HG03159 (cell line): ENCODE data around the gene SAMD11.

Experiments
- ATAC-seq: cut with Tn5 transposase; IDR thresholded peaks from one replicate; pipeline ENCODE4 v1.9.1; 2021; ENCODE audit warnings: mild to moderate bottlenecking, moderate library complexity; ENCODE audit not compliant: unreplicated experiment

SAMD11 gene

DNA sequence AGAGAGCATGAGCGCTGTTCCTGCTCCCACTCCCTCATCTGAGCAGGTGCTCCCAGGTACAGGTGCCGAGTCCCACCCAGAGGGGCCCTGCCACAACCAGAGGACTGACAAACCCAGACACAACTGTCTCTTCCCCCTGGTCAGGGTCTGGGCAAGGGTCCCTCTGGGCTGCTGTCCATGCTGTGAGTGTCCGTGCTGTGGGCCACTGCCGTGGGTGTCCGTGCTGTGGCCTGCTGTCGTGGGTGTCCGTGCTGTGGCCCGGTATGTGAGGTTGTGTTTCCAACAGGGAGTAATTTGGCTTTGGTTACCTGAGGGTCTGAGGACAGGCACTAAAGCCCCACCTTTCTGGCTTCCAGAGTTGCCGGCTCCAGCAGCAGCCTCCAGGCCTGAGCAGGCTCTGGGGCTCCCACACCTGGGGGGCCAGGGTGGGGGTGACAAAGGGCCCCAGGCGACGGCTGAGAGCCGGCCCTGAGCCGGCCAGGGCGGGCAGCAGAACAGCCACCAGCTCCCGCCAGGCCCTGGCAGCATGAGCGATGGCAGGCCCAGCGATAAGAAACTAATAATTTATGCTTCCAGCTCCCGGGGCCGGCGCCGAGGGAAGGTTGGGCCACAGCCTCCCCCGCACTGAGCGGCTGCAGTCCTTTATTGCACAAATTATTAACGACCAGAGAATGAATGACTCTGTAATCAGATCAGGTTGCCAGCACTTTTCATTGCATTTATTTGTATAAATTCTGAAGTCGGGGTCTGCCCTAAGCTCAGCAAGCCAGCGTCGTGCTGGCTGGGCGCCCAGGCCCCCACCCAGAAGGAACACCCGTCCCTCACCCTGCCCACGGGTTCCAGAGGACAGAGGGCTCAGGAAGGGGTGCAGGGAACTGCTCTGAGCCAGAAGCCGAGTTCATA lies 7.3 kb upstream of the SAMD11 start:
- no peak for ATAC-seq

DNA sequence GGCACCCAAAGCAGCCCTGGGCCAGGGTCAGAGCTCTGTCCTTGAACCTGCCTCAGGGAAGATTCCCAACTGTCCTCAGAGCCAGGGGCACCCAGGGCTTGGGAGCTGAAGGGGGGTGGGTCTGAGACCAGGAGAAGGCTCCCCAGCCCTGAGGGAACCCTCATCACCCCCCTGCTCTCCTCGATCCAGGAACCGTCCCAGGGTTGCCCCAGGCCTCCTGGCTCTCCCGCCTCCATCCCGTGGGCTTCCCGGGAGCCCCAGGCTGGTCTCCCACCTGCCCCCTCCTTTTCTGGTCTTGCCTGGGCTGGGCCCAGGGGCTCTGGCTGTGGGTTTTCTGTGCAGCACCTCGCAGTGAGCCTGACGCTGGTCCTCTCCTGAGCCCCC lies 6.7 kb upstream of the SAMD11 start:
- no peak for ATAC-seq

DNA sequence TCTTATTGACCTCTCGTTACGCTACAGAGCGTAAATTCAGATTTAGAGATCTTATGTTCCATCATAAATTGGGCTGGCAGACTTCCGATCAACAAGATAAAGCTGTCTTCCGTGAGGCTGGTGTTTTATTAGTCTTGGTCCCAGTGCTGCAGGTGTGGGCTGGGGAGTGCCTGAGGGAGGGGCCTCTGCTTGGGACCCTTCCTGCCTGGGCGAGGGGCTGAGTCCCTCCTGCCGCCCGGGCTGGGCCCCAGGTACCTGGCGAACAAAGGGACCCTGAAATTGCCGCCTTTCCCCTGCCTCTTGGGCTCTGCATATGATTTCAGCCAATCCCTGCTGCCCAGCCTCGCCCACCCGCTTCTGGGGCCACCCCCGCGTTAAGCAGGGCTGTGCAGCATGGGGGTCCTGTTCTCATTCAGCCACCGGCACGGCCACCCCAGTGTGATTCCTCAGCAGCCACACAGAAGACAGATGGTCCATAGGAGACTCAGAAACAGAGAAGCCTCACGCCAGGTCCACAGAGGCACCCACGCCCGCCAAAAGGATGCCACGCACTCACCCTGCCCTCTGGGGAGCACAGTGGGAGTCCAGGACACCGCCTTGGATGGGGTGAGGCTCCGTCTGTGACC lies 6.1 kb upstream of the SAMD11 start:
- ATAC-seq = no peak

DNA sequence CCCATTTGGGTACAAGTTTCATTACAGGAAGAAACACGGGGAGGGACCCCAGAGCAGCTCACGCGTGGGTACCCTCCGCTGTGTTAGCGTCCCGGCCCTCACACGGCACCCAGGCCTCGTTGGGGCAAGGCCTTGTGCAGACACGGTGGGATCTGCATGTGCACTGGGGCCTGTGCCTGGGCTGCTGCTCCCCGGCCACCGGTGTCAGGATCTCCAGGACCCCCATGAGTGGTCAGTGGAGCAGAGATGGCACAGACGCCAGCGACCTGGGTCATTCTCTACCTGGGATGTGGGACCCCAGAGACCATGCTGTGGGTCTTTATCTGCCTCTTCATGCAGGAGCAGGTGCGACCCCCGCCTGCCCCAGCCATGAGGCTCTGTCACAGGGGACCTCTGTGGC lies 5.4 kb upstream of the SAMD11 start:
- ATAC-seq = no peak

DNA sequence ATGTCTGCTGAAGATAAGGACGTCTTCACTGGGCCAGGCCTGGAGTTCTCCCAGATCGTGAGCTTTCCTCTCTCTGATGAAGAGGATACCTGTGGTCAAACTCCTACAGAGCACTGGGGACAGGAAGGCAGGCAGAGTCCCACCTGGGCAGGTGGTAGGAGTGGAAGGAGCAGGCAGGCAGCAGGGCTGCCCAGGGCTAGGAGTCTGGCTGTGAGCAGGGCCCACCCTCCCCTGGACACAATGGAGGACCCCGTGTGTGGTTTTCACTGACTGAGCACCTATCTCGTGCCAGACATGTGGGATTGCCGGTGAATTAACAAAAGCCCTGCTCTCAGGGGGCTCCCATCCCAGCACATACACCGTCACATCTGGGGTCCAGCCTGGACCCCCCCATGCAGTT lies 4.9 kb upstream of the SAMD11 start:
- ATAC-seq = no peak

DNA sequence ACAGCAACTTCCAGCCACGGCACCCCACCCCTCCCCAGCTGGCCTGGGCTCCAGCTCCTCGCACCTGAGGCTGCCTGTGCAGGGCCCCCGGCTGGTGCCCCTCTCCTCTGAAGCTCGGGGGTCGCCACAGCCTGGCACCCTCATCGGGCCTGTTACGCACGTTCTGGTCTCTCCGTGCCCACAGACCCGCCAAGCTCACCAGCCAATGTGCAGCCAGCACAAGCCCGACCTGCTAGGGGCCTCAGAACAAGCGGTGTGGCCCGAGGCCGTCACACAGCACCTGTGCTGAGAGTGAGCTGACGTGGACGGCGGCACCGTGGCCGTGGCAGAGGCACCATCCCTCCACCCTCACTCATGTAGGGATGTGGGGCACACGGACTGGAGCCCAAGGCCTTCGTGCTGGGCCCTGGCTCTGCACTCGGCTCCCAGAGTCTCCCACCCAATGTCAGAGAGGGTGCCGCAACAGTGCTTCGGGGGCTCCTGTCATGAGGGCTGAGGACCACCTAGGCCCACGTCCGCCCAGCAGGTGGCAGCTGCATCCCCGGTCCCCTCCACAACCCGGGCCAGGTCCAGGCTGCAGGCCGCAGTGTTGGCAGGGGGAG lies 4.4 kb upstream of the SAMD11 start:
- no peak for ATAC-seq

DNA sequence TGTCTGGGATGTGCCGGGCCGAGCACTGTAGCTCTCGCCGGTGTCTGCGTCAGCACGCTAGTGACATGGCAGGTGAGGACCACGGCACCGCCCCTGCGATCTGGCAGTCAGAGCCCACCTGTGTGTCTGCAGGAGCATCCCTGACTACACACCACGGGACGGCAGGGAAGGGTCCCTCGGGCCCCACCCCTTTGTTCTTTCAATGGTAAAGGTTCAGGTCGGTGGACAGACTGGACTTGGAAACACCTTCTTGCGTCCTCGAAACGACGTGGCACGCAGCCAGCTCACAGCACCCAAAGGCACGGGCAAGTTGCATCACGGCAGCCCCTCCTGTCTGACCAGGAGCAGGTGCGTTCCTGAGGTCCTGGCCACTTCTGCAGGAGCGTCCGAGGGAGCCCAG lies 3.7 kb upstream of the SAMD11 start:
- no peak for ATAC-seq

DNA sequence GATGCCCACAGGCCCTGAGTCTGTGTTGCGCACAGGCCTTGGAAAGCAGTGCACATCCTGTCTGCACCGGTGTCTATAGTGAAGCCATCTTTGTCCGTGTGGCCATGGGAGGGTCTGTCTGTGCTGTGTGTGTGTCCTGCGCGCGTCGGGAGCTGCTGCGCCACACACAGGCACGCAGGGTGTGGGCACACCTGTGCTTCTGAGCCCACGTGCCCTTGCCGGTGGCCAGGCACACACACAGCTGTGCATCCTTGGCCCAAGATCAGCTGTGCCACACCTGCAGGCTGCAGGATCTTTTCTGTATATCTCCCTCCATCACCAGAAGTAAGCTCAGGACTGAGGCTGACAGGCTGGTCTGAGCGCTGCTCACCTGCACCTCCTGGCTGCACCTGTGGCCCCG lies 3.2 kb upstream of the SAMD11 start:
- no peak for ATAC-seq

DNA sequence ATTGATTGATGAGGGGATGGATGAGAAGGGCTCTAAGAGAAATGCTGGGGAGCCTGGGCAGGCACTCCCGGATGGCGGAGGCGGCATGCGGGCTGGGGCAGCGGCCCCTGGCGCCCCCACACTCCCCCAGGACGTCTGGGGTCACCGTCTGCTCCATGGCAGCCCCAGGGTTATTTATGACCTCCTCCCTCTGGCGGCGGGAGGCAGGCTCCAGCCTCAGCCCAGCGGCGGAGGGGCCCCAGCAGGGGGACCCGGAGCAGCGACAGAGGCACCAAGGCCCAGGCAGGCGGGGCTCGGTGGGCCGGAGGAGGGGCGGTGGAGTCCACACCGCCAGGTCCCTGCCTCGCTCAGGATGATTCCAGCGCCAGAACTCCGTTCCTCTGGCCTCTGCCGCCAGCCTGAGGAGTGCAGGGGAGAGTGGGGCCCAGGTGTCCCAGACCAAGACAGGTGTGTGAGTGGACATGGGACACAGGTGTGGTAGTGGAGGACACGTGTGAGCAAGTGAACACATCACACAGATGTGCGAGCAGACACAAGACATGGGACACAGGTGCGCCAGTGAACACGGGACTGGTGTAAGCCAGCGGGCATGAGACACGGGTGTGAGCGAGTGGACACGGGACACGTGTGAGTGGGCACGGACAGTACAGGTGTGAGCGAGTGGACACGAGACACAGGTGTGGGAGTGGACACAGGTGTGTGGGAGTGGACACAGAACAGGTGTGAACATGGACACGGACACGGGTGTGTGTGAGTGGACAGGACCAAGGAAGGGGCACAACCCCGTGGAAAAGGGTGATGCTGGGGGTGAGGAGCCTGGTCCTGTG lies 2.5 kb upstream of the SAMD11 start:
- ATAC-seq = no peak

DNA sequence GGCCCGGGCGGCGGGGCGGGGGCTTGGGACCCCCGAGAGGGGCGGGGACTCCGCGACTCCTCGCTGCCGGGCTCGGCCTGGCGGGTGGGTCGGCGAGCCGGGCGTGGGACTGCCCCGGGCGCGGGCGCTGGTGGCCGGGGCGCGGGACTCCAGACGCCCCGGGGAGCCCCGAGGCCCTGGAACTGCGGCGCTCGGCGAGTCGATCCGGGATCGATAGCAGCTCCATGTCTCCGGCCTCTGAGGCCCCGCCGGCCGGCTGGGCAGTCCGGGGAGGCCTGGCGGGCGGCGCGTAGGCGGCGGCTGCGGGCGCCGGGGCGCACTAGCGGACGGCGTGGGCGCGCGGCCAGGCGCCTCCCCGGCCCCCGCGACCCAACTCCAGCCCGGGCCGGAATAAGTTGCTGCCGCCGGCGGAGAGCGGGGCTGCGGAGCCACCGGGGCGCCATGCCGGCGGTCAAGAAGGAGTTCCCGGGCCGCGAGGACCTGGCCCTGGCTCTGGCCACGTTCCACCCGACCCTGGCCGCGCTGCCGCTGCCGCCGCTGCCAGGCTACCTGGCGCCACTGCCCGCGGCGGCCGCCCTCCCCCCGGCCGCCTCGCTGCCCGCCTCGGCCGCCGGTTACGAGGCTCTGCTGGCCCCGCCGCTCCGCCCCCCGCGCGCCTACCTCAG lies 400 bp downstream of the SAMD11 start:
- no peak for ATAC-seq

DNA sequence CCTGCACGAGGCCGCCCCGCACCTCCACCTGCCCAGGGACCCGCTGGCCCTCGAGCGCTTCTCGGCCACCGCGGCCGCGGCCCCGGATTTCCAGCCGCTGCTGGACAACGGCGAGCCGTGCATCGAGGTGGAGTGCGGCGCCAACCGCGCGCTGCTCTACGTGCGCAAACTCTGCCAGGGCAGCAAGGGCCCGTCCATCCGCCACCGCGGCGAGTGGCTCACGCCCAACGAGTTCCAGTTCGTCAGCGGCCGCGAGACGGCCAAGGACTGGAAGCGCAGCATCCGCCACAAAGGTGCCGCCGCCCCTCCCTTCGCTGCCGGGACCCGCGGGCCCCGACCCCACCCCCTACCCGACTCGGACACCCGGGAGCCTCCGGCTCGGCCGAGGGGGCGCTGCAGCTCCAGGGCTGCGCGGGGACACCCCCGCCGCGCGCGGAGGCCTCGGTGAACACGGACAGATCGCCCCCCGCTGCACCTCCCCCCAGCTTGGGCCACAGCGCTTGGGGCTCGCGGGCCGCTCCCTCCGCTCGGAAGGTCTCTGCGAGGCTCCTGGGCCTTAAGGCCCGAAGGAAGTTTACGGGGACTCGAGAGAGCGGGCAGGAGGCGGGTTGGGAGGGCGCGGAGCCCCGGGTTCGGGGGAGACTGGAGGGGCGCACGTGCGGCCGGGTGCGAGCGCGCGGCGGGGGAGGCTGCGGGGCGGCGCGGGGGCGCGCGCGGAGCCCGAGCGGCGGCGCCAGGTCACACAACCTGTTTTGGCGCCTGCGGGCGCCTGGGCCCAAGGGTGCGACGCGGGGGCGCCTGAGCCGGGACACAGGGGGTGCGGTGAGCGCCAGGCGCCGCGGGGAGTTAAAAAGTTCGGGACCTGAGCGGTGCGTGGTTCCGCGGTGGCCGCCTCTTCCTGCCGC lies 1.2 kb downstream of the SAMD11 start:
- ATAC-seq = no peak

DNA sequence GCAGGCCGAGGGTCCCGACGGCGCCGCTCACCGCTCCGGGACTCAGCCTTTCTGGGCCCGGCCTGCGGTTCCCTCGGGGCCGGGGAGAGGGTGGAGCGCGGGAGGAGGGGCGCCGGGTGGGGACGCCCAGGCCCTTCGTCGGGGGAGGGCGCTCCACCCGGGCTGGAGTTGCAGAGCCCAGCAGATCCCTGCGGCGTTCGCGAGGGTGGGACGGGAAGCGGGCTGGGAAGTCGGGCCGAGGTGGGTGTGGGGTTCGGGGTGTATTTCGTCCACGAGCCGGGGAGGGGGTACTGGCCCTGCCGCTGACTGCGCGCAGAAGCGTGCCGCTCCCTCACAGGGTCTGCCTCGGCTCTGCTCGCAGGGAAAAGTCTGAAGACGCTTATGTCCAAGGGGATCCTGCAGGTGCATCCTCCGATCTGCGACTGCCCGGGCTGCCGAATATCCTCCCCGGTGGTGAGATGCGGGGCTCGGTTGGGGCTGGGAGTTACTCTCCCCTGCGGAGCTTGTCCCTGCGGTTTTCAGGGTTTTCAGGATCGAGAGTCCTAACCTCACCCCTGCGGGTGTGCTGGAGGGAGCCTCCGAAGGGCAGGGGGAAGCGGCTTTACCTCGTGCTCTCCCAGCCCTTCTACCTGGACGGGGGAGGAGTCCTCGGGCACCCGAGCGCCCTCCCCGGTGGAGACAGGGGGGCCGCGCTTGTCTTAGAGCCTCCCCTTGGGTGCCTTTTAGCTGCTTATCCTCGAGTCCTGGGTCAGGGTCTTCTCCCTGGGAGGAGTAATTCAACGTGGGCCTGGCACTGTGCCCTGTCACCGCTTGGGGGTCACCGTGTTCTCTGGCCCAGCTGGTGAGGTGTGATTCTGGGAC lies 2.1 kb downstream of the SAMD11 start:
- no peak for ATAC-seq

DNA sequence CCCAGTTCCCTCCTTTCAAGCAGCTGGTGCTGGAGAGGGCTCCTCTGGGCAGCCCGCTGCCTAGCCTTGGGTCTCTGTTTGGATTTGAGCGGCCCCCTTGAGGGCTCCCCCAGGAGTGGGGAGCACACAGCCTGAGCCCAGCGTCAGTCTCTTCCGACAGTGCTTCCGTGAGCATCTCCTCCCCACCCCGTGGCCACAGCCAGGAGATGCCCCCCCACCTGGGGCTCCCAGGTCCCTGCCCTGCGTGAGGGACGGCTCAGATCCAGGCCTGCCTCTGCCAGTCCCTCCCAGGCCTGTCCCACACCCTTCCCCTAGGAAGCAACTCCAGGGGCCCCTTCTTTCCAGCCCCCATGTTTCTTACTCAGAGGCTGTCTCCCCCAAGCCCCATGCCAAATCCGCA lies 3.5 kb downstream of the SAMD11 start:
- ATAC-seq = no peak

DNA sequence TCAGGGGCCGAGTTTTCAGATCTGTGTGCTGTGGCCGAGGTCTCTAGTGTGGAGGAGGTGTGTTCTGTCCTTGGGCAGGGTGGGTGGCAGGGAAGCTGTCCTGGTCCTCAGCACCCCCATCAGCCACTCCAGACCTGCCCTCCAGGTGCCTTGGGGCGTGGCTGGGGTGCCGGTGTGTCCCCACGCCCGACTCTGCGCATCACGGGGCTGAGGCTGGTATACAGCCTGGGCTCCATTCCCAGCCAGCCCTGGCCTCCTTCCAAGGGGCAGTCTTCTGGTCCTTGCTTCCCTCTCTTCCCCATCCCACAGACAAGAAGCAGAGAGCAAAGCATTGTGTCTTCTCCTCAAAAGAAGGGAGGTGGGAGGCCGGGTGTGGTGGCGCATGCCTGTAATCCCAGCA lies 4.0 kb downstream of the SAMD11 start:
- ATAC-seq = no peak

DNA sequence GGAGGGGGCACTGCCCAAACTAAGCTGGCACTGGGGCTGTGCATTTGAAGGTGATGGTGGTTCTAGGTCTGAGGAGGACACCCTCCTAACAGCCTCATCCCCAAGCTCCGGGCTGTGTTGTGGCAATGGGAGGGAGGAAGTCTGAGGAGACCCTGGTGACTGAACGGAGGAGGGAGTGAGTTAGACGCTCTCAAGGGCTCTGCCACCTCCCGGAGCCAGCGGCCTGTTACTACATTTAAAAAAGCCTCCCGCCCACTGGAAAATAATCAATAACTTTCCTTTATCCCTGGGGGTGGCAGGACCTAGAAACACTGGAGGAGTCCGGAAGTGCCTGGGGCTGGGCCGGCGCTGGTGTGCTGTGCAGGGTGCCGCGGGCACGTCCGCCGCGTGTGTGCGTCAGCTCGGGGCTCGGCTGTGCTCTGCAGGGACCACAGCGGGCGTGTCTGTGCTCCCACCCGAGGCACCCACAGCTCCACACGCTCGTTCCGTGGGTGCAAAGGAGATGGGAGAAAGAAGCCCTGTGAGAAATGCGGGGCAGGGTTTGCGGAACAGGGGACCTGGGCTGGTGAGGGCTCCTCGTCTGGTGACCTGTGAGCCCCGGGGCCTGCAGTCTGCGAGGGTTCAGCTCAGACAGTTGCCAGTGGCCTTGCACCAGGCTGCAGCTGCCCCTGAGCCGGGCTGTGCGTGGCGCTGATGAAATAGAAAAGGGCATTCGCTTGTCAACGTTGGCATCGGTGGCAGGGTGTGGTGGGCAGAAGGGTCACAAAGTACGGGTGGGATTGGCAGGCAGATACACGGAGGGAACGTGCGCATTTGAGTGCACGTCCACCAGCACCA lies 5.3 kb downstream of the SAMD11 start:
- no peak for ATAC-seq

DNA sequence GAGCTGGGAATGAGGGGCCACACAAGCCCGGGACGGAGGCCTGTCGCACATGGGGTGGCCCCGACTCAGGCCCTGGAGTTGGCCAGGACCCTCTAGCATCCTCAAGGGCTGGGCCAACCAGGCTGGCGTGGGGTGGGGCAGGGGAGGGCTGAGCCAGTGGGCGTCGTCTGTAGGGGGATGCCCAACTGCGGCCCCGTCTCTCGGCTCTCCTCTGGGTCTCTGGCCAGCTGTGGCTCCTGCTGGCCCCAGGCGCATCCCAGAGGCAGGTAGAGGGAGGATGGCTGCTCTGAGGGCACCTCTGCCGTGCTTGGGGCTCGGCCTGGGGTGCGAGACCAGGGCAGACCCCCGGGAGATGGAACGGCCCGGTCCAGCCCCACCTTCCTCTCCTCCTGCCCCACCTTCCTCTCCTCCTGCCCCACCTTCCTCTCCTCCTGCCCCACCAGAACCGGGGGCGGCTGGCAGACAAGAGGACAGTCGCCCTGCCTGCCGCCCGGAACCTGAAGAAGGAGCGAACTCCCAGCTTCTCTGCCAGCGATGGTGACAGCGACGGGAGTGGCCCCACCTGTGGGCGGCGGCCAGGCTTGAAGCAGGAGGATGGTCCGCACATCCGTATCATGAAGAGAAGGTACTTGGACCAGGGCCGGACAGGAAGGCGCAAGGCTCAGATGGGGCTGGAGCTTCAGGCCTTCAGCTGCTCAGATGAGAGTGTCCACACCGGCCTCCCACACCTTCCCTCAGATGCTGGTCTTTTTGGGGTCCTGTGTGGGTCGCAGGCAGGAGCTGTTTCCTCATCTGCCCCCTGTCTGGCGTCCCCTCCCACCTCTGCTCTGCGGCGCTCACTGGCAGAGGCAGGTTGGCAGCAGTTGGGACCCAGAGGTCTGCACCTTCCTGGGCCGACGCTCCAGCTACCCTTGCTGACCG lies 6.2 kb downstream of the SAMD11 start:
- no peak for ATAC-seq

DNA sequence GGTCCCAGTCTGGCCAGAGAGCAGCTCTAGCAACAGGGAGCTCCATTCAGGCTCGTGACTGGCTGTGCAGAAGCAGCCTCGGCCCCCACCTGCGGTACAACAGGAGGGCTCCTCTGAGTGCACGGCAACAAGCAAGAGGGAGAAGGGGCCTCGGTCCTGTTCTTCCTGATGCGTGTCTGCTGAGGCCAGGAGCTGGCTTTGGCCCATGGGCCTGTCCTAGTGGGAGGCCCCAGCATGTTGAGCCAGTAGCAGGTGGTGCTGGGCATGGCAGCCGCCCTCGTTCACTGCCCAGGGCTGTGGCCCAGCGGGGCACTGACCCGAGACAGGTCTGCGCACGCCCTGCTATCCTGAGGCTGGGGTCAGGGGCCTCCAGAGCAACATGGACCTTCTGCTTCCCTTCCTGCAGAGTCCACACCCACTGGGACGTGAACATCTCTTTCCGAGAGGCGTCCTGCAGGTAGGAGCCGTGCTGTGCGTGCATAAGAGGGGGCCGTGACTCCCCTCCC lies 7.0 kb downstream of the SAMD11 start:
- ATAC-seq = no peak
